CD4-positive, alpha-beta T cell treated with Interleukin-6 at 100 ng/mL for 8 hours (primary cell): Measurements from ENCODE around the gene ZNF487.
"Not testable (repeated sequence)": the region's sequence is repeated elsewhere in the genome, so short reads cannot be mapped to it uniquely, and the experiment has no call there.

Source experiments
- DNase-seq: peaks from one replicate; pipeline ENCODE4 v3.0.0-alpha.2; 2020; ENCODE audit warnings: mixed read lengths, low spot score

ZNF487 gene

GRCh38 chr10:43436291-43437140, at the start of gene ZNF487:
TSS of gene ZNF487 (plus strand) at chr10:43437111. CDS start at chr10:43475814, 38,703 bp downstream.
- DNase-seq, result peak; percentile 85

DNA sequence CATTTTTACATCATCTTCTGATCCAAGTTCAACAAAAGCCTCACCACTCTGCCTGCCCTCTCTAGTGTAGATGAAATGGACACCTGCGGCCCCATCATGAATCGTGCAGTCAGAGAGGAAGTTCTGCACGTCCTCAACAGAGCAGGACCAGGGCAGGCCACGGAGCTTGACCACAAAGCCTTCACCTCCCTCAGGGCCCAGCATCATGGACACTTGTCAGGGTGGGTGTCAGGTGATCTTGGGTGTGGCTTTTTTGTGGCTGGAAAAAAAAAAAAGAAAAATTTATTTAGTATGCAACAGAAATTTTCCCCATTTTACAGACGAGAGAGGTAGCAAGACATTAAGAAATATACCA, 49.3 kb upstream of the ZNF487 start:
- DNase-seq, result no peak

DNA sequence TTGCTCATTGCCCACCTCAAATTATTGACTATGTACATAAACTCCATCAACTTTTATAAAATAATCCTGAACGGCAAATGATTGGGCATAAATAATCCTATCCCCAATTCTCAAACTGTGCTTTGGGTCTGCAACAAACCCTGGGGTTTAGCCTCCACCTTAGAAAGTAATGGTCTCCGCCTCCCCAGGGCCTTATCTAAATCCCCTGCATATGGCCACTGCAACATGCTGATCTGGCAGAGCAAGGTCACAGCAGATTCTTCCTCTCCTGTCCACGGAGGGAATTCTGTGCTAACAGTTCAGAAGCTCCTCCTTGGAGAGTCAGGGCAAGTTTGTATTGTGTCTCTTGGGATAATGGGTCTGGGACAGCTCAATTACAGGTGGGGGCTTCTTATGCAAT, 47.0 kb upstream of the ZNF487 start:
- no peak for DNase-seq

- DNase-seq, result no peak
These were observed 46.6 kb upstream of the ZNF487 start for GRCh38 chr10:43390333-43390732.

GRCh38 chr10:43390759-43391158, 46.2 kb upstream of the ZNF487 start:
- no peak for DNase-seq

DNA sequence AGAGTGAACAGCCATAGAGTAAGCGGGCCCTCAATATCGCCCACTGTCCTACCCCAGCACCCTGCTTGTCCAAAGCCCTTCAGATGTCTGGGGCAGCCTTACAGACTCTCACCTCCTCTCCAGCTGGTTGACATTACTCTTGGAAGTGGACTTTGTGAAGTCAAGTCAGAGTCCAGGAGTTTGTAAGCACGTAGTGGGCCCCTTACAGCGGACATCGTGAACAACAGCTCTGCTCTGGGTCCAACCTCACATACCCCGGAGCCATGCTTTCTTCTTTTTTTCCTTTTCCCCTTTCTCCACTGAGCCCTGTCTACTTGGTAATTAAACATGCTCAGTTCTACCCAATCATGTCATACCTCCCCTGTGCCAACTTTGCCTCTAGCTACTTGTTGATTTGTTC, 45.4 kb upstream of the ZNF487 start:
- DNase-seq, result no peak

DNA sequence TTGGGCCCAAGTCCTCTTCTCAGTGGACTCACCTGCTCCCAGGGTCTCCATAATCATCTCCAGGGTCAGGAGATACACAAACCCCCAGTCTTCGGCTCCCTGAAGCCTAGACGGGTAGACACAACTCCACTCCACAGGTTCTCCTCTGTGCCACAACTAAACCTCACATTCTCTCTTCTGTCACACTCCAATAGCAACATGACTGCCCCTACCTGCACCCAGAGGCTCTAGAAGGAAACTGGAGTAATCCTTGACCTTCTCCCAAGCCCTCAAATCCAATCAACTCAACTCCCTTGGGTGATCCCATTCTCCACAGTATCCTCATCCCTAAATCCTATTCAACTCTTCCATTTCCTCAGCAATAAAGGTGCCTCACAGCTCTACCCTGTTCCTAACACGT, 44.2 kb upstream of the ZNF487 start:
- no peak for DNase-seq

DNA sequence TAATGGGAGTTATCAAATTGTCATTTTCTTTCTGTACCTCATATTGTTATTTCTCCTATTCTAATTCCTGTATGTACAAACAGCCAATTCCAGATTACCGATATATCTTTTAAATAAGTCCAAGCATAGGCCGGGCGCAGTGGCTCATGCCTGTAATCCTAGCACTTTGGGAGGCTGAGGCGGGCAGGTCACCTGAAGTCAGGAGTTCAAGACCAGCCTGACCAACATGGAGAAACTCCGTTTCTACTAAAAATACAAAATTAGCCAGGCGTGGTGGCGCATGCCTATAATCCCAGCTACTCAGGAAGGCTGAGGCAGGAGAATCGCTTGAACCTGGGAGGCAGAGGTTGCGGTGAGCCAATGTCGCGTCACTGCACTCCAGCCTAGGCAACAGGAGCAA, 43.7 kb upstream of the ZNF487 start:
- not testable (repeated sequence) for DNase-seq

- no peak for DNase-seq
These were observed 43.1 kb upstream of the ZNF487 start for GRCh38 chr10:43393606-43394360.

- no peak for DNase-seq
These were observed 42.0 kb upstream of the ZNF487 start for GRCh38 chr10:43394868-43395267.

GRCh38 chr10:43395571-43396060, 41.3 kb upstream of the ZNF487 start:
- DNase-seq, result no peak

DNA sequence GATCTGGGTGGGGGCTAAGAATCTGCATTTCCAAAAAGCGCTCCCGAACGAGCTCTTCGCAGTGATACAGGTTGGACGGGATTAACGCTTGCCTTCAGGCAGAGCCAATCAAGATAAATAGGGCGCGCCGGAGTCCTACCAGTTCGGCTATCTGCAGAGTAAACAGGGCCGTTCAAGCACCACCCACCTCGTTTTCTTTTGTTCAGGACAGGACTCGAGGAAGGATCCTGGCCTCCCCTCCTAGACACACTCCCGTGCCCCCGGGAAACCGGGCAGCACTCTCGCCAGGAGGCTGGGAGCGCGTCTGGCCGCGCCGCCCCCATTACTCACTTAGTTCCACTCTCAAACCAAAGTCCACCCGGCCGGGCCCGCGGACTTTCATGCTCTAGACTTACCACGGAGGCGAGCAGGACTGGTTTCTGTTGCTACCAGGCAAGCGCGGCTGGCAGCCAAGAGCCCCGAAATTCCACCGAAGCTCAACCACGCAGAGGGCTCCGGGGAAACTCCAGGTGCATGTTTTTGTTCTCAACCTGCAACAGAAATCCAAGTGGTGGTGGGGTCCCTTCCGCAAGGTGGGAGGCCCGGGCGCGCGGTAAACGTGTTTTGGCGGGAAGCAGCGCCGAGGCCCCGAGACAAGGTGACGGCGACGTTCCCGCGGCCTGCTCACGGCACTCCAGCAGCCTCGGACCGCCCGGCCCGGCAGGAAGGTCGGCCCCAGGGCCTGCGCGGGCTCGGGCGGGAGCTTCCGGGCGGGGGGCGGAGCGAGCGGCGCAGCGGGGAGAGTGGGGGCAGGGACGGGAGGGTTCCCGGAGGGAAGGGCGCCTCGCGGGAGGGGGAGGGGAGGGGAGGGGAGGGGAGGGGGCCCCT, 40.6 kb upstream of the ZNF487 start:
- DNase-seq, result peak; percentile 70

DNA sequence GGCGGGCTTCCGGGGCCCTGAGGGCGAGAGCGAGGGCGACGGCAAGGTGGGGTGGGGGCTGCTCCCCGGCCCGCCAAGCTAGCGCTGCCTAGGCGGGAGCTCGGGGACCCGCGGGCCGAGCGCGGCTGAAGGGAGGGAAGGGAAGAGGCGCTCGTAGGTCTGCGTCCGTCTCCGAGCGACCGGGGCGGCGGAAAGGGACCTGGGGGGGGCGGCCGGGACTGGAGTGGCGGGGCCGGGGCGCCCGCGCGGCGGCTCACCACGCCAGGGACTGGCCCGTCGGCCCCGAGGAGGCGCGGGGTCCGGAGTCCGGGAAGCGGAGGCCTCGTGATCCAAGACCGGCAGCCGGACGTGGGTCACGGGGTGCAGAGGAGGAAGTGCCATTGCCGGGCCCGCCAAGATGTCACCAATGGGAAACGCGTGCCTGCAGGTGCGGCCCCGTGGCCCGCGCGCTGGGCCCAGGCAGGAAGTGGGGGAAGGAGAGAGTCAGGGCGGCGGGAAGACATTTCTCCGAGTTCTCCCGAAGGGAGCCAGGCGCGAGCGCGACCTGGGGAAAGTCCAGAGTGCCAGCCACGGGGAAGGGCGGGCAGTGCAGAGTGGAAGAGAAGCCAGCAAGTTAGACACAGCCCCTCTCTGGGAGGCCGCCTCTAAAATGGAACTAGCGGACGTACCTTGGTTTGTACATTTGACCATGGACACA, 39.8 kb upstream of the ZNF487 start:
- DNase-seq, result peak; percentile 72

GRCh38 chr10:43398939-43399319, 38.0 kb upstream of the ZNF487 start:
- no peak for DNase-seq

DNA sequence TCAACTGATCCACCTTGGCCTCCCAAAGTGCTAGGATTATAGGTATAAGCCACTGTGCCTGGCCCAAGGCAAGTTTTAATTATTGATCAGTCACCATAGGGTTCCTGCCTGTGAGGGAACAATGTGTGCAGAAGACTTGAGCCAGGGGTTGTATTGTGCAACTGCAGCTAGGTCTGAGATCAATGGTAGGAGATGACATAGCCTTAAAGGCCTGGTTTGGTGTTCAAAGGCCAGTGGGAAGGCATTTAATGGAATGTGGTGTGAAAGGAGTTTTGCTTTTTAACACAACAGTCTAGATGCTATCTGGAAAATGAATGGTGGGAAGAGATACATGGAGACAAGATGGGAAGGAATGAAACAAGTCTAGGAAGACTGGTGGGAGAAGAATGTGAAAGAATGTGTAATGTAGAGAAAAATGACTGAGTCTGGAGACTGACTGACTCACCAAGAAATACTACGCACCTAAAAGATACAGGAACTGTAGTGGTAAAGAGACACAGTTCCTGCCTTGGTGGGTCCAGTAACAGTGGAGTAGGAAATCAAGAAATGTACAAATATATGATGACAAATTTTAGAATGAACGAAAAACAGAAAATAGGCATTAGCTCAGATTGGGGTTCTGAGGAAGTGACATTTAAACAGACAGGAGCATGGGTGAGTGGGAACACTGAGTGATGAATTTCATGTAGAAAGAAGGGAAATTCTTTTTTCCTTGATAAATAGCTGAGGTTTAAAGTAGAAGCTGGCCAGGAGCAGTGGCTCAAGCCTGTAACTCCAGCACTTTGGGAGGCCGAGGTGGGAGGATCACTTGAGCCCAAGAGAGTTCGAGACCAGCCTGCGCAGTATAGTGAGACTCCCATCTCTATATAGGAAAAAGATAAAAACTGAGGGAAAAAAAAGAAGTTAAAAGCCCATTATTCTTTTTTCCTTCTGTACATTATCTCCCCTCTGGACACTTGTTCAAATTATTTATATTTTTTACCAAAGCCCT, 37.3 kb upstream of the ZNF487 start:
- no peak for DNase-seq

DNA sequence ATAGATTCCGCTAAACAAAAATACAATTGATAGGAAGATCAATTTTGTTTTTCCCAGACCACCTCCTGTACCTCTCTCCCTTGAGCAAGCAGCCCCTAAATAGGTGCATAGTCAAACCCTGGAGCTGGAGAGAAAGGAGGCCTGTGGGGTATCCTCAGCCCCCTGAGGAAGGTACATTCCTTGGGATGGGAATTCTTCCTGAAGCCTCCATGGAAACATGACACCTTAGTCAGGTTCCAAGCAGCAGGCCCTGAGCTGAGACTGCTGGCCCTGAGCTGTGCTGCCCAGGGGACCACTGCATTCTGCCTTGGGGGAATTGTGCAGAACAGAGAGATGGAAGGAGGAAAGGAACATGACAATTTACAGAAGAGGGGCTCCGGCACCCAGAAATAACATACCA, 35.3 kb upstream of the ZNF487 start:
- DNase-seq, result no peak

DNA sequence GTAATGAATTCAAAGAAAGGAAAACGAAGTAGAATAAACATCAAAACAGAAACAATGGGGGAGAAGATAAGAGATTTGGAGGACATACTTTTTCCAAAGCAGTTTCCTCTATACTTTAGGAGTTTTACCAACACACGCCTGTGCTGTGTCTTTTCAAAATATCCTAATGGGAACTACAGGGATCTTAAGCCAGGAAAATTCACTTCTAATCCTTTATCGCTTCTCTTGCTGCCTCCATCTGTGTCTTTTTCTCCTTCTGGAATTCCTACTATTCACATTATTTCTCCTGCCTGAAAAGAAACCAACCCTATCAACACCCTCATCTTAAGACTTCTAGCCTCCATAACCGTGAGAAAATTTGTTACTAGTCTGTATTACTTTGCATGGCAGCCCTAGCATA, 34.7 kb upstream of the ZNF487 start:
- DNase-seq, result no peak

DNA sequence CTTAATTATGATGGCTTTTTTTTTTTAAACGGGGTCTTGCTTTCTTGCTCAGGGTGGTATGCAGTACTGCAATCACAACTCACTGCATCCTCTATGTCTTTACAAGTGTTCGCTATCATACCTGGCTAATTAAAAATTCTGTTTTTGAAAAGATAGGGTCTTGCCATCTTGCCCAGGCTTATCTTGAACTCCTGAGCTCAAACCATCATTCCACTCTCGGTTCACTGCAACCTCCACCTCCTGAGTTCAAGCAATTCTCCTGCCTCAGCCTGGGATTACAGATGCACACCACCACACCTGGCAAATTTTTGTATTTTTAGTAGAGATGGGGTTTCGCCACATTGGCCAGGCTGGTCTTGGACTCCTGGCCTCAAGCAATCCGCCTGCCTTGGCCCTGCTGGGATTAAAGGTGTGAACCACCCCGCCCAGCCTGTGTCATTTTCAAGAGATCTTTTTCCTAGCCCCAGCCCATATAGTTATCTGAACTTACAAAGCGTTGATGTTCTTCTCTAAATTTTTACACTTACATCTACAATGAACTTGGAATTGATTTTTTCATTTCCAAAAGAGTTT, 33.9 kb upstream of the ZNF487 start:
- no peak for DNase-seq

DNA sequence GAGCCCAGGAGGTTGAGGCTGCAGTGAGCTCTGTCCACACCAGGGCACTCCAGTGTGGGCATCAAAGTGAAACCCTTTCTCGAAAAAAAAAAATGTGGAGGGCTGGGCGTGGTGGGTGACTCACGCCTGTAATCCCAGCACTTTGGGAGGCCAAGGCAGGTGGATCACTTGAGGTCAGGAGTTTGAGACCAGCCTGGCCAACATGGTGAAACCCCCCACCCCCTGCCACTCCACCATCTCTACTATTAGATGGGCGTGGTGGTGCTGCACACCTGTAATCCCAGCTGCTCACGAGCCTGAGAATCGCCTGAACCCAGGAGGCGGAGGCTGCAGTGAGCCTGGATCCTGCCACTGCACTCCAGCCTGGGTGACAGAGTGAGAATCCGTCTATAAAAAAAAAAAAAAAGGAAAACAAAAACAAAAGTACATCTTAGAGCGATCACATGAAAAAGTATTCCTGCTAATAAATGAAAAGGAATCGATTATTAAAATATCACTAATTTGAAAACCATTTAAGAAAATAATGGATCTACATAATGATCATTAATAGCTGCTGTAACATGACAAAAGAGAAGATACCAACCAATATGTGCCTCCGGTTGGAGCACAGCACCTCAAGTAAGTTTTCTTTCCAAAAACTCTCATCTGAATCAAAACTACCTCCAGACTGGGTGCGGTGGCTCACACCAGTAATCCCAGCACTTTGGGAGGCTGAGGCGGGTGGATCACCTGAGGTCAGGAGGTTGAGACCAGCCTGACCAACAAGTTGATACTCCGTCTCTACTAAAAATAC, 32.8 kb upstream of the ZNF487 start:
- no peak for DNase-seq
